HepG2 (cell line): Measurements from ENCODE around the gene GIPC1. TPM values are rescaled to one million over a fixed set of nuclear protein-coding genes. Genes with fewer than 3 reads are reported as not detected.
A peak's percentile ranks its signal among the peaks of the same experiment; 100 is the strongest.

Source experiments
- ATAC-seq: fragments of 200-7000 bp; cut with Tn5 transposase; 3 replicates; pipeline ENCODE4 v1.9.1; 2020; ENCODE audit warnings: mild to moderate bottlenecking, moderate library complexity
- BruUV-seq: library from RNA; stranded (reverse); fragments of 400-500 nt; replicated peaks from 2 replicates; lab custom pipeline; 2021; lab: Mats Ljungman, UMichigan
- CTCF ChIA-PET: fragments of 300-600 bp; formaldehyde crosslinking; extraction: SDS; loops from one replicate; lab custom pipeline; 2021; ENCODE audit warnings: low total read pairs, inconsistent platforms, low intra/inter-chr PET ratio; lab: Yijun Ruan, JAX
- POLR2A ChIA-PET: fragments of 350-600 bp; sonication (Branson Sonifier 250); formaldehyde crosslinking; loops from one replicate; lab custom pipeline; 2020; ENCODE audit warnings: antibody characterized with exemption, inconsistent platforms; lab: Yijun Ruan, JAX
- DNase-seq: peaks from one replicate; pipeline ENCODE4 v3.0.0-alpha.2; 2015; ENCODE audit warnings: low spot score
- FAIRE-seq: peaks from 3 replicates; lab custom pipeline; 2011; peaks lifted over from hg19 to GRCh38; lab: Jason Lieb, UNC
- H2AFZ ChIP-seq: one replicate; pipeline ENCODE4 v1.6.1; 2011; ENCODE audit warnings: low read length, inconsistent platforms
- H3K27ac ChIP-seq: fragments of 300-600 bp; 3 replicates; pipeline ENCODE4 v1.8.0; 2011; ENCODE audit warnings: mixed run types, mild to moderate bottlenecking, mixed read lengths, low read length, inconsistent platforms; ENCODE audit not compliant: insufficient read depth; ENCODE audit errors: extremely low read length
- H3K27me3 ChIP-seq, 2 experiments: fragments of 200-600 bp in 1 of 2; 2 replicates in 1 of 2; 3 replicates in 1 of 2; pipeline versions ENCODE4 v1.6.0 to v1.8.0; 2011; ENCODE audit warnings: low read length in 2 of 2, mild to moderate bottlenecking in 2 of 2, moderate library complexity in 2 of 2, inconsistent platforms in 1 of 2; ENCODE audit not compliant: insufficient read depth in 2 of 2, control insufficient read depth in 1 of 2
- H3K36me3 ChIP-seq, 2 experiments: fragments of 200-600 bp in 1 of 2; replicated peaks in 1 of 2; 2 replicates in 1 of 2; 3 replicates in 1 of 2; pipeline versions ENCODE4 v1.5.1 to v1.8.0; 2011; ENCODE audit warnings: low read length in 2 of 2, inconsistent platforms in 1 of 2; ENCODE audit not compliant: insufficient read depth in 2 of 2, control insufficient read depth in 1 of 2
- H3K4me1 ChIP-seq: 2 replicates; pipeline ENCODE4 v1.5.1; 2012; ENCODE audit warnings: low read length, inconsistent platforms; ENCODE audit not compliant: insufficient read depth
- H3K4me2 ChIP-seq: 2 replicates; pipeline ENCODE4 v1.6.0; 2011; ENCODE audit warnings: low read depth, low read length, inconsistent platforms
- H3K4me3 ChIP-seq, 3 experiments: fragments of 200-600 bp in 1 of 3; sonication (generic), shearing (Covaris generic) in 1 of 3; replicated peaks in 1 of 3; 2 replicates each; pipeline ENCODE4 v1.5.1; 2011 to 2016; ENCODE audit warnings: low read length in 3 of 3, inconsistent platforms in 2 of 3, low read depth in 2 of 3, mild to moderate bottlenecking in 2 of 3, control low read depth in 1 of 3, mixed read lengths in 1 of 3; ENCODE audit not compliant: insufficient read depth in 1 of 3
- H3K79me2 ChIP-seq: one replicate; pipeline ENCODE4 v1.6.1; 2011; ENCODE audit warnings: low read length, inconsistent platforms; ENCODE audit not compliant: insufficient read depth
- H3K9ac ChIP-seq: 2 replicates; pipeline ENCODE4 v1.6.0; 2011; ENCODE audit warnings: mild to moderate bottlenecking, low read depth, low read length, inconsistent platforms; ENCODE audit not compliant: insufficient read depth
- H3K9me3 ChIP-seq: 2 replicates; pipeline ENCODE4 v1.5.1; 2012; ENCODE audit warnings: mild to moderate bottlenecking, low read length
- H4K20me1 ChIP-seq: 2 replicates; pipeline ENCODE4 v1.6.0; 2011; ENCODE audit warnings: inconsistent platforms, mild to moderate bottlenecking, low read length, moderate library complexity; ENCODE audit not compliant: insufficient read depth
- FOSL2 ChIP-seq: sonication (generic); formaldehyde crosslinking; IDR thresholded peaks from 2 replicates; pipeline ENCODE4 v1.4.0; 2020; ENCODE audit warnings: missing genetic modification reagents
- GATAD2A ChIP-seq: IDR thresholded peaks from 2 replicates; pipeline ENCODE4 v1.6.1; 2016
- HDAC1 ChIP-seq: sonication (generic); formaldehyde crosslinking; IDR thresholded peaks from 2 replicates; pipeline ENCODE4 v1.5.1; 2020; ENCODE audit warnings: mild to moderate bottlenecking, missing genetic modification reagents
- ONECUT2 ChIP-seq: sonication (generic); formaldehyde crosslinking; IDR thresholded peaks from 2 replicates; pipeline ENCODE4 v1.4.0; 2020; ENCODE audit warnings: missing genetic modification reagents
- RFXANK ChIP-seq: IDR thresholded peaks from 2 replicates; pipeline ENCODE4 v1.6.1; 2016
- SIX1 ChIP-seq: sonication (generic); formaldehyde crosslinking; IDR thresholded peaks from 2 replicates; pipeline ENCODE4 v1.4.0; 2020; ENCODE audit warnings: missing genetic modification reagents, borderline replicate concordance
- SOX13 ChIP-seq, 3 experiments: fragments of 450-650 bp in 1 of 3; sonication (generic) in 1 of 3; formaldehyde crosslinking in 1 of 3; IDR thresholded peaks in 2 of 3; conservative IDR thresholded peaks in 1 of 3; 2 replicates each; pipeline versions ENCODE4 v1.5.0 to v1.6.1; 2016 to 2020; ENCODE audit warnings: antibody characterized with exemption in 1 of 3, mild to moderate bottlenecking in 1 of 3, missing compliant biosample characterization in 1 of 3, missing genetic modification reagents in 1 of 3, moderate library complexity in 1 of 3
- TEAD3 ChIP-seq: optimal IDR thresholded peaks from 2 replicates; pipeline ENCODE3; 2016; ENCODE audit warnings: borderline replicate concordance
- ZBTB33 ChIP-seq: sonication (generic); formaldehyde crosslinking; IDR thresholded peaks from 2 replicates; pipeline ENCODE4 v1.4.0; 2020; ENCODE audit warnings: missing genetic modification reagents
- ZFP91 ChIP-seq: sonication (generic); formaldehyde crosslinking; IDR thresholded peaks from 2 replicates; pipeline ENCODE4 v1.9.0; 2022; ENCODE audit warnings: missing genetic modification reagents, mild to moderate bottlenecking, borderline replicate concordance
- ZNF121 ChIP-seq: sonication (generic); formaldehyde crosslinking; IDR thresholded peaks from 2 replicates; pipeline ENCODE4 v1.5.0; 2020; ENCODE audit warnings: mild to moderate bottlenecking, missing genetic modification reagents
- ZNF292 ChIP-seq: sonication (generic); formaldehyde crosslinking; IDR thresholded peaks from 2 replicates; pipeline ENCODE4 v1.8.1; 2022; ENCODE audit warnings: mild to moderate bottlenecking, low read depth, missing genetic modification reagents, borderline replicate concordance
- ZSCAN30 ChIP-seq: sonication (generic); formaldehyde crosslinking; IDR thresholded peaks from 2 replicates; pipeline ENCODE4 v1.5.0; 2020; ENCODE audit warnings: mild to moderate bottlenecking, missing genetic modification reagents
- WGBS: methylation state at CpG from one replicate; pipeline ENCODE4 v1.1.6; 2017; ENCODE audit warnings: low lambda C conversion rate; 5-methylcytosine and 5-hydroxymethylcytosine counted together
- in situ Hi-C: cut with HindIII; loops from 2 replicates; pipeline ENCODE4 v1.10.0; 2017; ENCODE audit warnings: low pct_unique_long_range_greater_than_20kb; ENCODE audit not compliant: extremely low pct_ligation_motif_present
- intact Hi-C: fragments of 100-400 bp; cut with micrococcal nuclease; formaldehyde crosslinking; loops from one replicate; pipeline ENCODE4 v1.10.0; 2022; ENCODE audit not compliant: unreplicated experiment
- polyA plus RNA-seq, 8 experiments: library from polyadenylated mRNA; depleted of rRNA in 3 of 8; stranded (reverse) in 7 of 8; unstranded in 1 of 8; fragments of >200 nt; fragmentation: Illumina TruSeq in 4 of 8; extraction: Trizol in 4 of 8; gene quantifications; 2 replicates each; pipeline versions ENCODE4 v1.2.1 to v1.2.3, GENCODE V29; 2011 to 2016; ENCODE audit warnings: low read depth in 4 of 8, missing spikeins in 1 of 8, mixed read lengths in 1 of 8; ENCODE audit not compliant: insufficient read depth in 1 of 8
- total RNA-seq, 5 experiments: library from RNA; depleted of rRNA; stranded (reverse); fragments of >200 nt; fragmentation: Illumina TruSeq; extraction: Trizol; gene quantifications; 2 replicates each; pipeline ENCODE4 v1.2.3, GENCODE V29; 2016; ENCODE audit warnings: low read depth in 1 of 5
- TF ChIP-seq, protein P1 (sequence below): sonication (generic); formaldehyde crosslinking; IDR thresholded peaks from 2 replicates; pipeline ENCODE4 v1.8.1; 2023; ENCODE audit warnings: mild to moderate bottlenecking, missing genetic modification reagents
- TF ChIP-seq, protein P2 (sequence below): IDR thresholded peaks from 2 replicates; pipeline ENCODE4 v1.6.1; 2016; ENCODE audit warnings: mild to moderate bottlenecking
- TF ChIP-seq, protein P3 (sequence below): sonication (generic); formaldehyde crosslinking; conservative IDR thresholded peaks from 2 replicates; pipeline ENCODE4 v1.8.1; 2023; ENCODE audit warnings: missing genetic modification reagents

The GIPC1 gene
- total and polyA plus RNA-seq, 2 of the 13 experiments (the other 11 are each of a cell fraction or from before 2014, with no cell fraction given) = 27.1 to 48.1 TPM

DNA sequence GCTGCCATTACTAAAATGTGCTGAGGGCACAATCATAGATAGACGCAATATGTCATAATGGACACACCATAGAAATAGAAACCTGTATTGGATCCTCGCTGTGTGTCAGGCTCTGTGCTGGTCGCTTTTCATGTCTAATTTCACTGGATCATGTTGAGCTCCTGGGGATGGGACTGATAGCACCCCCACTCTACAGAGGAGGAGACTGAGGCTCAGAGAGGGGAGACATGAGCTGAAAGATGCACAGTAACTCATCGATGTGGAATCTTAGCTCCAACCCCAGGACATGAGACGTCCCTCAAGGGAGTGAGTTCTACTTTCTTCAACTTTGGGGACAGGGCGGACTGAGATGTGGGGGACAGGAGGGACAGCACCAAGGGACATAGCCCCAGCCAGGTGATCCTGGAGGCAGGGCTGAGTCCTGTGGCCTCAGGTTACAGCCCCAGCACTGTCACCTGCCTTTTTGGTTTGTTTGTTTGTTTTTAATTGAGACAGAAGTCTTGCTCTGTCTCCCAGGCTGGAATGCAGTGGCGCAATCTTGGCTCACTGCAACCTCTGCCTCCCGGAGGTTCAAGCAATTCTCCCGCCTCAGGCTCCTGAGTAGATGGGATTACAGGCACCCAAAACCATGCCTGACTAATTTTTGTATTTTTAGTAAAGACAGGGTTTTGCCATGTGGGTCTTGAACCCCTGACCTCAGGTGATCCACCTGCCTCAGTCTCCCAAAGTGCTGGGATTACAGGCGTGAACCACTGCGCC, 6.6 kb upstream of the GIPC1 start:
- Histone ChIP-seq H2AFZ (no peak overlapping the region), H3K9me3 (no peaks in the 10 kb centered on the region), H3K4me3 (no peak overlapping the region), H3K79me2 (no peaks in the 10 kb centered on the region), H3K4me2 (peak overlapping the region; percentile 34; the same call in 1 of the 2 replicates), H4K20me1 (no peaks in the 10 kb centered on the region), H3K27me3 (no peaks in the 10 kb centered on the region), H3K4me1 (peaks cover 66% of the 10 kb centered on the region), H3K36me3 (no peaks in the 10 kb centered on the region), H3K27ac (no peak overlapping the region), H3K9ac (no peak overlapping the region)
- BruUV-seq = no TSS peak
- FAIRE-seq = peak; percentile 80
- in situ Hi-C loops = loop anchor here (5.0 kb wide), 1 partner anchor 45 kb away; no protein-coding TSS in a partner anchor
- intact Hi-C loops = no loop called here
- peak; percentile 70 for DNase-seq
- WGBS = 9% methylated on average over 7 of the region's 11 CpGs
- ATAC-seq = peak; percentile 50
- CTCF ChIA-PET = no interaction called here
- POLR2A ChIA-PET = interaction anchor here (1.4 kb wide), 1 partner anchor 16 kb away, joined by 4 read pairs; the partner anchor contains the start of gene DNAJB1
- TF ChIP-seq, protein P1, sequence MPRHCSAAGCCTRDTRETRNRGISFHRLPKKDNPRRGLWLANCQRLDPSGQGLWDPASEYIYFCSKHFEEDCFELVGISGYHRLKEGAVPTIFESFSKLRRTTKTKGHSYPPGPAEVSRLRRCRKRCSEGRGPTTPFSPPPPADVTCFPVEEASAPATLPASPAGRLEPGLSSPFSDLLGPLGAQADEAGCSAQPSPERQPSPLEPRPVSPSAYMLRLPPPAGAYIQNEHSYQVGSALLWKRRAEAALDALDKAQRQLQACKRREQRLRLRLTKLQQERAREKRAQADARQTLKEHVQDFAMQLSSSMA = no peak
- no peak for TF ChIP-seq ZNF121
- TF ChIP-seq, protein P2, sequence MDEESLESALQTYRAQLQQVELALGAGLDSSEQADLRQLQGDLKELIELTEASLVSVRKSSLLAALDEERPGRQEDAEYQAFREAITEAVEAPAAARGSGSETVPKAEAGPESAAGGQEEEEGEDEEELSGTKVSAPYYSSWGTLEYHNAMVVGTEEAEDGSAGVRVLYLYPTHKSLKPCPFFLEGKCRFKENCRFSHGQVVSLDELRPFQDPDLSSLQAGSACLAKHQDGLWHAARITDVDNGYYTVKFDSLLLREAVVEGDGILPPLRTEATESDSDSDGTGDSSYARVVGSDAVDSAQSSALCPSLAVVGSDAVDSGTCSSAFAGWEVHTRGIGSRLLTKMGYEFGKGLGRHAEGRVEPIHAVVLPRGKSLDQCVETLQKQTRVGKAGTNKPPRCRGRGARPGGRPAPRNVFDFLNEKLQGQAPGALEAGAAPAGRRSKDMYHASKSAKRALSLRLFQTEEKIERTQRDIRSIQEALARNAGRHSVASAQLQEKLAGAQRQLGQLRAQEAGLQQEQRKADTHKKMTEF (CRISPR knock-in tag) = peak; percentile 54; the same call in 1 of the 2 replicates
- no peak for TF ChIP-seq ZSCAN30 (CRISPR knock-in tag)
- TF ChIP-seq RFXANK (CRISPR knock-in tag) = no peak
- TF ChIP-seq SIX1 (CRISPR knock-in tag) = peak; percentile 33; the same call in 1 of the 2 replicates
- peak; percentile 78 for TF ChIP-seq GATAD2A (CRISPR knock-in tag)
- TF ChIP-seq, protein P3, sequence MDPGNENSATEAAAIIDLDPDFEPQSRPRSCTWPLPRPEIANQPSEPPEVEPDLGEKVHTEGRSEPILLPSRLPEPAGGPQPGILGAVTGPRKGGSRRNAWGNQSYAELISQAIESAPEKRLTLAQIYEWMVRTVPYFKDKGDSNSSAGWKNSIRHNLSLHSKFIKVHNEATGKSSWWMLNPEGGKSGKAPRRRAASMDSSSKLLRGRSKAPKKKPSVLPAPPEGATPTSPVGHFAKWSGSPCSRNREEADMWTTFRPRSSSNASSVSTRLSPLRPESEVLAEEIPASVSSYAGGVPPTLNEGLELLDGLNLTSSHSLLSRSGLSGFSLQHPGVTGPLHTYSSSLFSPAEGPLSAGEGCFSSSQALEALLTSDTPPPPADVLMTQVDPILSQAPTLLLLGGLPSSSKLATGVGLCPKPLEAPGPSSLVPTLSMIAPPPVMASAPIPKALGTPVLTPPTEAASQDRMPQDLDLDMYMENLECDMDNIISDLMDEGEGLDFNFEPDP (CRISPR knock-in tag) = no peak
- no peak for TF ChIP-seq ONECUT2
- TF ChIP-seq ZBTB33 (CRISPR knock-in tag) = no peak
- peak; percentile 98 for TF ChIP-seq TEAD3
- TF ChIP-seq ZNF292 (CRISPR knock-in tag) = peak; percentile 66; the same call in 1 of the 2 replicates
- TF ChIP-seq FOSL2 (CRISPR knock-in tag) = peak; percentile 55; the same call in 1 of the 2 replicates
- TF ChIP-seq SOX13 (IDR thresholded peaks at IDR 0.05) = no peak
- TF ChIP-seq SOX13 (CRISPR knock-in tag; conservative IDR thresholded peaks at IDR 0.05 in 1 of 2, IDR thresholded peaks at IDR 0.05 in 1 of 2) = peak in 1 of 2 experiments; percentile 55; a peak in 1 of 4 replicates
- 0 out of 2 replicates have a peak, but pooled peaks have one; percentile 42 for TF ChIP-seq HDAC1 (CRISPR knock-in tag)
- 0 out of 2 replicates have a peak, but pooled peaks have one; percentile 24 for TF ChIP-seq ZFP91 (CRISPR knock-in tag)
